Upper lobe of left lung (tissue), 6 donors: Measurements from ENCODE around the gene SAT1. TPM values are rescaled to one million over a fixed set of nuclear protein-coding genes. Genes with fewer than 3 reads are reported as not detected.

ENCODE experiments used
- ATAC-seq, 2 donors: fragments of 200-7000 bp; cut with Tn5 transposase; one replicate each; pipeline ENCODE4 v1.9.1; 2022; ENCODE audit warnings: mild to moderate bottlenecking in 2 of 2, moderate library complexity in 2 of 2; ENCODE audit not compliant: low FRiP score in 2 of 2
- DNase-seq, 2 donors: peaks; one replicate each; pipeline ENCODE4 v3.0.0-alpha.2; 2019 to 2020
- H3K27ac ChIP-seq, 4 donors: fragments of 200-600 bp; sonication (generic); one replicate each; pipeline ENCODE4 v1.5.1; 2016 to 2019
- H3K27me3 ChIP-seq, 4 donors: fragments of 200-600 bp; sonication (generic); one replicate each; pipeline ENCODE4 v1.5.1; 2017 to 2019
- H3K36me3 ChIP-seq, 4 donors: fragments of 200-600 bp; sonication (generic); one replicate each; pipeline ENCODE4 v1.5.1; 2016 to 2019
- H3K4me1 ChIP-seq, 4 donors: fragments of 200-600 bp; sonication (generic); one replicate each; pipeline ENCODE4 v1.5.1; 2018 to 2019
- H3K4me3 ChIP-seq, 4 donors: fragments of 200-600 bp; sonication (generic); one replicate each; pipeline ENCODE4 v1.5.1; 2017 to 2019; ENCODE audit warnings: mild to moderate bottlenecking in 2 of 4, moderate library complexity in 1 of 4
- H3K9me3 ChIP-seq, 4 donors: fragments of 200-600 bp; sonication (generic); one replicate each; pipeline ENCODE4 v1.5.1; 2018 to 2019
- CTCF ChIP-seq, 6 experiments: fragments of 450-650 bp in 4 of 6; fragments of 200-600 bp in 2 of 6; sonication (generic) in 2 of 6; IDR thresholded peaks; one replicate each; pipeline ENCODE4 v1.5.1; 2016 to 2019; ENCODE audit warnings: antibody characterized with exemption in 6 of 6
- EP300 ChIP-seq, 4 donors: sonication (generic); formaldehyde crosslinking; IDR thresholded peaks; one replicate each; pipeline ENCODE4 v1.5.1; 2017; ENCODE audit warnings: antibody characterized with exemption in 4 of 4, control low read depth in 2 of 4
- POLR2A ChIP-seq, 4 donors: fragments of 450-650 bp; IDR thresholded peaks; one replicate each; pipeline ENCODE4 v1.5.1; 2016 to 2017; ENCODE audit warnings: antibody characterized with exemption in 4 of 4, mild to moderate bottlenecking in 2 of 4
- POLR2AphosphoS5 ChIP-seq, 2 donors: sonication (generic); formaldehyde crosslinking; IDR thresholded peaks; one replicate each; pipeline ENCODE4 v1.5.1; 2017; ENCODE audit warnings: antibody characterized with exemption in 2 of 2
- WGBS, 2 donors: methylation state at CpG; one replicate each; pipeline ENCODE4 v1.1.5; 2017 to 2018; 5-methylcytosine and 5-hydroxymethylcytosine counted together
- total RNA-seq, 6 donors: library from RNA; depleted of rRNA in 4 of 6; stranded (reverse); fragments of >200 nt in 4 of 6; gene quantifications; one replicate each; pipeline versions ENCODE4 v1.1.0 to v1.2.1, GENCODE V29; 2016 to 2021
- donor health status: DM: no; HTN: no; CAD: no; lungs with moderate emphysema.
- donor health status: DM: no; HTN: yes; CAD: no; lungs with severe emphysema.

The SAT1 gene
- total RNA-seq, 6 donors from 2014 or later = 657 to 1,891 (median 1,145) TPM

GRCh38 chrX:23786268-23786815, 3.4 kb downstream of the SAT1 start:
- Histone ChIP-seq H3K36me3 (peaks cover 0 to 10% (median 0%) of the 10 kb centered on the region in 4 donors), H3K27ac (peak overlapping the region; percentile 13 to 97 (median 92)), H3K4me1 (peaks cover 0 to 7% (median 0%) of the 10 kb centered on the region in 4 donors), H3K27me3 (no peaks in the 10 kb centered on the region), H3K9me3 (no peaks in the 10 kb centered on the region), H3K4me3 (peak overlapping the region in 1 of 4 donors; percentile 64)
- ATAC-seq (no peak), DNase-seq (peak in 1 of 2 donors; percentile 51)
- WGBS, 2 donors = 71 to 84% methylated on average over 11 of the region's 11 CpGs
- TF ChIP-seq POLR2AphosphoS5 (IDR thresholded peaks at IDR 0.05) = peak in 1 of 2 donors; percentile 33
- TF ChIP-seq POLR2A (IDR thresholded peaks at IDR 0.05) = peak in 3 of 4 donors; percentile 31 to 52 (median 38)
- TF ChIP-seq EP300 (IDR thresholded peaks at IDR 0.05) = no peak
- TF ChIP-seq CTCF (IDR thresholded peaks at IDR 0.05) = no peak

- no peak for DNase-seq
- Histone ChIP-seq H3K27me3 (no peaks in the 10 kb centered on the region), H3K4me3 (no peak overlapping the region), H3K27ac (peak overlapping the region; percentile 15 to 53 (median 48)), H3K9me3 (no peaks in the 10 kb centered on the region), H3K36me3 (peaks cover 0 to 10% (median 0%) of the 10 kb centered on the region in 4 donors), H3K4me1 (peaks cover 0 to 4% (median 0%) of the 10 kb centered on the region in 4 donors)
- 83 to 94% methylated on average over 2 of the region's 2 CpGs for WGBS, 2 donors
- ATAC-seq = no peak
- TF ChIP-seq EP300 (IDR thresholded peaks at IDR 0.05) (no peak), POLR2A (IDR thresholded peaks at IDR 0.05) (no peak), CTCF (IDR thresholded peaks at IDR 0.05) (no peak), POLR2AphosphoS5 (IDR thresholded peaks at IDR 0.05) (no peak)
Observed at GRCh38 chrX:23787745-23788118, 4.8 kb downstream of the SAT1 start.

GRCh38 chrX:23788521-23788920, 5.5 kb downstream of the SAT1 start:
- no peak for TF ChIP-seq CTCF (IDR thresholded peaks at IDR 0.05)
- no peak for TF ChIP-seq POLR2AphosphoS5 (IDR thresholded peaks at IDR 0.05)
- no peak for TF ChIP-seq EP300 (IDR thresholded peaks at IDR 0.05)
- TF ChIP-seq POLR2A (IDR thresholded peaks at IDR 0.05) = no peak
- H3K27me3 ChIP-seq = no peaks in the 10 kb centered on the region
- DNase-seq = no peak
- H3K27ac ChIP-seq = peak overlapping the region in 3 of 4 donors; percentile 32 to 53 (median 52)
- peaks cover 0 to 10% (median 0%) of the 10 kb centered on the region in 4 donors for H3K36me3 ChIP-seq
- no peak for ATAC-seq
- no peak overlapping the region for H3K4me3 ChIP-seq
- no peaks in the 10 kb centered on the region for H3K9me3 ChIP-seq
- H3K4me1 ChIP-seq = peaks cover 0 to 11% (median 0%) of the 10 kb centered on the region in 4 donors

GRCh38 chrX:23788946-23789345, 6.0 kb downstream of the SAT1 start:
- WGBS, 2 donors = 64 to 78% methylated on average over 4 of the region's 4 CpGs
- no peaks in the 10 kb centered on the region for H3K27me3 ChIP-seq
- peaks cover 0 to 10% (median 0%) of the 10 kb centered on the region in 4 donors for H3K36me3 ChIP-seq
- DNase-seq (no peak), ATAC-seq (no peak)
- peak overlapping the region in 1 of 4 donors; percentile 52 for H3K27ac ChIP-seq
- H3K4me3 ChIP-seq = no peak overlapping the region
- no peak for TF ChIP-seq POLR2AphosphoS5 (IDR thresholded peaks at IDR 0.05)
- no peak for TF ChIP-seq POLR2A (IDR thresholded peaks at IDR 0.05)
- TF ChIP-seq EP300 (IDR thresholded peaks at IDR 0.05) = no peak
- TF ChIP-seq CTCF (IDR thresholded peaks at IDR 0.05) = no peak
- peaks cover 0 to 12% (median 0%) of the 10 kb centered on the region in 4 donors for H3K4me1 ChIP-seq
- H3K9me3 ChIP-seq = no peaks in the 10 kb centered on the region
